Prostate gland (tissue), 2 donors: Measurements from ENCODE around the gene ESRP2. TPM values are rescaled to one million over a fixed set of nuclear protein-coding genes. Genes with fewer than 3 reads are reported as not detected.
A peak's percentile ranks its signal among the peaks of the same experiment; 100 is the strongest.

Experiments used
- DNase-seq: peaks from one replicate; pipeline ENCODE4 v3.0.0-alpha.2; 2019; ENCODE audit warnings: low spot score
- H3K27ac ChIP-seq, 2 donors: fragments of 200-600 bp; sonication (generic); 2 replicates each; pipeline ENCODE4 v1.5.1; 2017 to 2019
- H3K27me3 ChIP-seq: fragments of 200-600 bp; sonication (generic); replicated peaks from 2 replicates; pipeline ENCODE4 v1.5.1; 2019; ENCODE audit not compliant: insufficient read depth
- H3K36me3 ChIP-seq, 2 donors: fragments of 200-600 bp; sonication (generic); 1 replicate in 1 of 2; 2 replicates in 1 of 2; pipeline versions ENCODE4 v1.5.1 to v1.8.1; 2017 to 2019
- H3K4me1 ChIP-seq: fragments of 200-600 bp; sonication (generic); replicated peaks from 2 replicates; pipeline ENCODE4 v1.5.1; 2019
- H3K4me3 ChIP-seq, 2 donors: fragments of 200-600 bp; sonication (generic); 2 replicates each; pipeline ENCODE4 v1.5.1; 2017 to 2019
- H3K9me3 ChIP-seq: fragments of 200-600 bp; sonication (generic); 2 replicates; pipeline ENCODE4 v1.5.1; 2017
- POLR2A ChIP-seq: fragments of 450-650 bp; IDR thresholded peaks from one replicate; pipeline ENCODE4 v1.6.1; 2016; ENCODE audit warnings: antibody characterized with exemption, mild to moderate bottlenecking
- POLR2AphosphoS5 ChIP-seq: sonication (generic); formaldehyde crosslinking; IDR thresholded peaks from one replicate; pipeline ENCODE4 v1.6.1; 2017; ENCODE audit warnings: antibody characterized with exemption
- WGBS: methylation state at CpG from one replicate; pipeline ENCODE4 v1.1.5; 2018; 5-methylcytosine and 5-hydroxymethylcytosine counted together
- intact Hi-C: fragments of 100-400 bp; cut with DNase I; formaldehyde crosslinking; loops from one replicate; pipeline ENCODE4 v1.14.2; 2022
- total RNA-seq, 2 donors: library from RNA; depleted of rRNA; stranded (reverse); fragments of >200 nt; gene quantifications; one replicate each; pipeline ENCODE4 v1.1.0, GENCODE V29; 2016
- TF ChIP-seq, protein P1 (sequence below), 4 experiments: fragments of 200-600 bp in 2 of 4; fragments of 450-650 bp in 2 of 4; sonication (generic) in 2 of 4; IDR thresholded peaks; 1 replicate in 3 of 4; 2 replicates in 1 of 4; pipeline ENCODE4 v1.5.1; 2016 to 2019; ENCODE audit warnings: antibody characterized with exemption in 4 of 4, mild to moderate bottlenecking in 2 of 4, moderate library complexity in 2 of 4

The ESRP2 gene
- total RNA-seq, 2 donors from 2014 or later = 24.5 to 48.1 TPM

DNA sequence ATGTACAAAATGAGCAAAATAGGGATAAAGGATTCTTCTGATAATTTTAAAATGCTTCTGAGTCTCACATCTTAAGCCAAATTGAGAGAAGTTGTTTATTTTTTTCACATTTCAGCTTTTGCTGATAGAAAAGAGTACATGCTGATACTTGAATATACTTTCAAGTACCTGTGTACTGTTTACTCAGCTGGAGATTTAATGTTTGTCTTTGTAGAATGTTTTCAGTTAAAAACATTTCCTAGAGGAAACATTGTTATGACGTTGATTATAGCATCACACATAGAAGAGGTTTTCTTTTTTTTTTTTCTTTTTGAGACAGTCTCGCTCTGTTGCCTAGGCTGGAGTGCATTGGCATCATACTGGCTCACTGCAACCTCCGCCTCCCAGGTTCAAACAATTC, 19.7 kb downstream of the ESRP2 start:
- Histone ChIP-seq H3K27ac (no peak overlapping the region), H3K4me3 (no peak overlapping the region), H3K27me3 (no peaks in the 10 kb centered on the region), H3K36me3 (no peaks in the 10 kb centered on the region), H3K9me3 (no peaks in the 10 kb centered on the region), H3K4me1 (no peaks in the 10 kb centered on the region)
- no peak for DNase-seq
- TF ChIP-seq, protein P1, sequence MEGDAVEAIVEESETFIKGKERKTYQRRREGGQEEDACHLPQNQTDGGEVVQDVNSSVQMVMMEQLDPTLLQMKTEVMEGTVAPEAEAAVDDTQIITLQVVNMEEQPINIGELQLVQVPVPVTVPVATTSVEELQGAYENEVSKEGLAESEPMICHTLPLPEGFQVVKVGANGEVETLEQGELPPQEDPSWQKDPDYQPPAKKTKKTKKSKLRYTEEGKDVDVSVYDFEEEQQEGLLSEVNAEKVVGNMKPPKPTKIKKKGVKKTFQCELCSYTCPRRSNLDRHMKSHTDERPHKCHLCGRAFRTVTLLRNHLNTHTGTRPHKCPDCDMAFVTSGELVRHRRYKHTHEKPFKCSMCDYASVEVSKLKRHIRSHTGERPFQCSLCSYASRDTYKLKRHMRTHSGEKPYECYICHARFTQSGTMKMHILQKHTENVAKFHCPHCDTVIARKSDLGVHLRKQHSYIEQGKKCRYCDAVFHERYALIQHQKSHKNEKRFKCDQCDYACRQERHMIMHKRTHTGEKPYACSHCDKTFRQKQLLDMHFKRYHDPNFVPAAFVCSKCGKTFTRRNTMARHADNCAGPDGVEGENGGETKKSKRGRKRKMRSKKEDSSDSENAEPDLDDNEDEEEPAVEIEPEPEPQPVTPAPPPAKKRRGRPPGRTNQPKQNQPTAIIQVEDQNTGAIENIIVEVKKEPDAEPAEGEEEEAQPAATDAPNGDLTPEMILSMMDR (IDR thresholded peaks at IDR 0.05) = no peak
- TF ChIP-seq POLR2AphosphoS5 = peak; percentile 7
- intact Hi-C loops = no loop called here
- WGBS = 75% methylated on average over 3 of the region's 3 CpGs

DNA sequence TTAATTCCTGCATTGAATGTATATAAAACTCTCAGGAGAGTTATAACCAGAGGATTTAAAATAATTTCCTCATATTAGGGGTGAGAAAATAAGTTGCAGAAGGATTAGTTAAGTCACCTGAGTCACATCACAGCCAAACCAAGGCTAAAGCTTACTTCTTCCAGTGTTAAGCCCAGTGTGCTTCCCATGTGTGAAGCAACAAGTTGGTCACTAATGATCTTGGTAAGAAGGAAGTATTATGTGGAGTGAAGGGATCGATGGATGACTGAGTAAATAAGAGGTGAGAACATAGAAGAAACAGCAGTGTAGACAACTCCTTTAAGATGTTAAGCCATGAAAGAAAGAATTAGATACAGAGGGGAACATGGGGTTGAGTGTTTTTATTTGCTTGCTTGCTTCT, 20.6 kb downstream of the ESRP2 start:
- TF ChIP-seq POLR2AphosphoS5 = no peak
- TF ChIP-seq POLR2A = no peak
- TF ChIP-seq, protein P1 (IDR thresholded peaks at IDR 0.05) = no peak
- Histone ChIP-seq H3K9me3 (no peaks in the 10 kb centered on the region), H3K4me1 (no peaks in the 10 kb centered on the region), H3K27ac (no peak overlapping the region), H3K4me3 (no peak overlapping the region), H3K27me3 (no peaks in the 10 kb centered on the region), H3K36me3 (no peaks in the 10 kb centered on the region)
- no peak for DNase-seq
- intact Hi-C loops = no loop called here
- 91% methylated on average over 1 of the region's 1 CpG for WGBS

DNA sequence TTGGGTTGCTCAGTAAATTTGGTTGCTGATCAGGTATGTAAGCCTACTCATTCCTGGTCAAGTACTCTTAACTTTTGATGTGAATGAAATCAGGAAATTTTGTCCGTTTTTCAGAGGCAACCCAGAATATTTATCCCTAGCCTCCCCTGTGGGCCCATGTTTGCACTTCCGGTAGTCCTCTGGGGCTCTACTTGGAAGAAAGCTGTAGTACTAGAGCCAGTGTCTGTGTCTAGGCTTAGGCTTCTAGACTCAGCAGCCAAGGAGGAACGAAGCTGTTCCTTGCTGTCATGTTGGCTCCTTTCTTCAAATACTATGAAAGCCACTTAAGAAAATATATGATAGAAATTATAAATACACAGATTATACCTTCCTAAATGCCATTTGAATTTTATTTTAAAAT, 21.2 kb downstream of the ESRP2 start:
- intact Hi-C loops = no loop called here
- no peaks in the 10 kb centered on the region for H3K9me3 ChIP-seq
- no peak overlapping the region for H3K4me3 ChIP-seq
- 90% methylated on average over 3 of the region's 3 CpGs for WGBS
- TF ChIP-seq POLR2A = no peak
- TF ChIP-seq, protein P1 (IDR thresholded peaks at IDR 0.05) = no peak
- TF ChIP-seq POLR2AphosphoS5 = no peak
- no peaks in the 10 kb centered on the region for H3K27me3 ChIP-seq
- no peak for DNase-seq
- H3K27ac ChIP-seq = no peak overlapping the region
- no peaks in the 10 kb centered on the region for H3K4me1 ChIP-seq
- H3K36me3 ChIP-seq = no peaks in the 10 kb centered on the region

DNA sequence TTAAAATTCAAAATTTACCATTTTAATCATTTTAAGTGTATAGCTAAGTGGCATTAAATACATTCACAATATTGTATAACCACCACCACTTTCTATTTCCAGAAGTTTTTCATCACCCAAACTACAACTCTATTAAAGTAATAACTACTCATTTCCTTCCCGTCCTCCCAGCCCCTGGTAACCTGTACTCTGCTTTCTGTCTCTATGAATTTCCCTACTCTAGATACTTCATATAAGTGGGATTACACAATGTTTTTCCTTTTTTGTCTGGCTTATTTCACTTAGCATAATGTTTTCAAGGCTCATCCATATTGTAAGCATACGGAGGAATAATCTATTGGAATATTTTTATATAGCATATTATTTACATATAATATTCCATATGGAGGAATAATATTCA, 29.7 kb downstream of the ESRP2 start:
- 93% methylated on average over 2 of the region's 2 CpGs for WGBS
- H3K27ac ChIP-seq = no peak overlapping the region
- DNase-seq = no peak
- no peaks in the 10 kb centered on the region for H3K36me3 ChIP-seq
- H3K4me3 ChIP-seq = no peak overlapping the region
- TF ChIP-seq, protein P1 (IDR thresholded peaks at IDR 0.05) = no peak
- no peak for TF ChIP-seq POLR2AphosphoS5
- TF ChIP-seq POLR2A = no peak
- intact Hi-C loops = no loop called here
- no peaks in the 10 kb centered on the region for H3K27me3 ChIP-seq
- no peaks in the 10 kb centered on the region for H3K9me3 ChIP-seq
- no peaks in the 10 kb centered on the region for H3K4me1 ChIP-seq

DNA sequence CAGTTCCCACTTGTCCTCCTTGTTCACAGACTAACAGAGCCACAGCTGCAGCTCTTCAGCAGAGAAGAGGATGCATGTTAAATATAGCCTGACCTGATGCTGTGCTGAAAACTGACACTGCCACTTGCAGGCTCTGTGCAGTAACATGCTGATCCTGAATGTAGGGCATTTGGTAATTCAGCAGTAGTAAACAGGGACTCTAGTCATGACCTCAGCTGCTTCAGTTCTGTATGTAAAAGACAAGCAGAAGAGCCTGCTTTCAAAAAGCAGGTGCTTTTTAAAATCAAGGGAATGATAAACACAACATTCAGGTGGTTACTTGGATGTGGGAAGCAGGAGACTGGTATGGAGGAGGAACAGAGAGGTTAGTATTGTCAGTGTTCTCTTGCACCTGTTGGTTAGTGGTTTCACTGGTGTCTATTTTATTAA, 33.8 kb downstream of the ESRP2 start:
- DNase-seq = no peak
- Histone ChIP-seq H3K4me3 (no peak overlapping the region), H3K27me3 (no peaks in the 10 kb centered on the region), H3K4me1 (no peaks in the 10 kb centered on the region), H3K27ac (no peak overlapping the region), H3K9me3 (no peaks in the 10 kb centered on the region), H3K36me3 (no peaks in the 10 kb centered on the region)
- intact Hi-C loops = no loop called here
- TF ChIP-seq, protein P1 (IDR thresholded peaks at IDR 0.05) = no peak
- TF ChIP-seq POLR2AphosphoS5 = no peak
- TF ChIP-seq POLR2A = no peak
